Heart left ventricle (tissue), 13 donors: ENCODE data around the gene SERPINA12.

Source experiments
- POLR2A ChIP-seq, 2 donors: fragments of 450-650 bp; IDR thresholded peaks; one replicate each; pipeline ENCODE4 v1.6.1; 2017; ENCODE audit warnings: antibody characterized with exemption in 2 of 2, mild to moderate bottlenecking in 2 of 2, moderate library complexity in 2 of 2
- TF ChIP-seq, protein P1 (sequence below), 12 donors: fragments of 200-600 bp; sonication (generic) in 4 of 12; IDR thresholded peaks; one replicate each; pipeline versions ENCODE4 v1.5.0 to v1.8.0; 2018 to 2022; ENCODE audit warnings: antibody characterized with exemption in 12 of 12, mild to moderate bottlenecking in 5 of 12
- donor health status: ischemic (EF 13 %, LVEDD 7.1; RV severe dilation, severe dysfunction).
- donor health status: DM: no; HTN: yes; CAD: no.
- donor health status: DM: no; HTN: no; CAD: no.
- donor health status: ischemic (EF 25% LVEDD 6.9; RV normal size, moderate dysfunction).
- donor health status: ischemic (EF 25% LVEDD 5.7; RV mildly dilated, moderate dysfunction).
- donor health status: ischemic (EF 35%, LVEDD 5.7; RV mildly dilated, moderate dysfunction).
- donor health status: nonischemic (EF 11% LVEDD 7.7; RV severe dilation, severe dysfunction).
- donor health status: DM: yes; HTN: yes; CAD: no.
- donor health status: PGD.
- donor health status: ischemic (EF 29% LVEDD 5.4; RV normal size, mild dysfunction).
- donor health status: nonischemic (EF 23%, LVEDD 6.1; RV moderate dilation, normal function).

DNA sequence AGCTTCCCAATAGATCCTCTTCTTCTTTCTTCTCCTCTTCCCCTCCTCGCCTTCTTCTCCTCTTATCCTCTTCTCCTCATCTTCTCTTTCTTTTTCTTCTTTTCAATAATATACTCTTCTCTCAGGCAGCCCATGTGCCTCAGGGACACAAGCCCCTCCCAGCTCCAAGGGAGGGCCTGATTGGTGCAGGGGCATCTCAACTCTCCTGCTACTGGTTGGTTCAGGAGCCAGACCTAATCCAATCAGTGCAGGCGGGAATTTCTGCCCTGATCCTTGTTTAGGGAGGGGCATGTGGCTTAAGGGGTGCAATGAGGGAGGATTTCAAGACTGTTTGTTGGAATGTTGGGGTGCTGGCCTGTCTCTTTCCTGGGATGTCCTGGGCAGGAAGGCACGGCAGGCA lies 9.0 kb downstream of the SERPINA12 start:
- TF ChIP-seq POLR2A (IDR thresholded peaks at IDR 0.05) = no peak
- TF ChIP-seq, protein P1, sequence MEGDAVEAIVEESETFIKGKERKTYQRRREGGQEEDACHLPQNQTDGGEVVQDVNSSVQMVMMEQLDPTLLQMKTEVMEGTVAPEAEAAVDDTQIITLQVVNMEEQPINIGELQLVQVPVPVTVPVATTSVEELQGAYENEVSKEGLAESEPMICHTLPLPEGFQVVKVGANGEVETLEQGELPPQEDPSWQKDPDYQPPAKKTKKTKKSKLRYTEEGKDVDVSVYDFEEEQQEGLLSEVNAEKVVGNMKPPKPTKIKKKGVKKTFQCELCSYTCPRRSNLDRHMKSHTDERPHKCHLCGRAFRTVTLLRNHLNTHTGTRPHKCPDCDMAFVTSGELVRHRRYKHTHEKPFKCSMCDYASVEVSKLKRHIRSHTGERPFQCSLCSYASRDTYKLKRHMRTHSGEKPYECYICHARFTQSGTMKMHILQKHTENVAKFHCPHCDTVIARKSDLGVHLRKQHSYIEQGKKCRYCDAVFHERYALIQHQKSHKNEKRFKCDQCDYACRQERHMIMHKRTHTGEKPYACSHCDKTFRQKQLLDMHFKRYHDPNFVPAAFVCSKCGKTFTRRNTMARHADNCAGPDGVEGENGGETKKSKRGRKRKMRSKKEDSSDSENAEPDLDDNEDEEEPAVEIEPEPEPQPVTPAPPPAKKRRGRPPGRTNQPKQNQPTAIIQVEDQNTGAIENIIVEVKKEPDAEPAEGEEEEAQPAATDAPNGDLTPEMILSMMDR (IDR thresholded peaks at IDR 0.05) = no peak
